Medulla oblongata (tissue), 1 donor: ENCODE results near the gene SMAD3.

Experiments used
- DNase-seq: peaks from one replicate; pipeline ENCODE4 v3.0.0-alpha.2; 2015; ENCODE audit errors: extremely low spot score

The SMAD3 gene

GRCh38 chr15:67230504-67230903, 165.1 kb downstream of the SMAD3 start:
- DNase-seq = no peak

GRCh38 chr15:67232591-67232990, 167.2 kb downstream of the SMAD3 start:
- DNase-seq = no peak

- DNase-seq = peak; percentile 14
These were observed 175.1 kb downstream of the SMAD3 start for GRCh38 chr15:67240235-67241131.

GRCh38 chr15:67241132-67241855, 175.9 kb downstream of the SMAD3 start:
- DNase-seq = no peak

- DNase-seq = no peak
These were observed 177.3 kb downstream of the SMAD3 start for GRCh38 chr15:67242708-67243111.
